ENCODE measurements around the gene CCDC179. TPM values are rescaled to one million over a fixed set of nuclear protein-coding genes. Genes with fewer than 3 reads are reported as not detected.

Gene CCDC179
- polyA plus RNA-seq, 1 donor = not detected

DNA sequence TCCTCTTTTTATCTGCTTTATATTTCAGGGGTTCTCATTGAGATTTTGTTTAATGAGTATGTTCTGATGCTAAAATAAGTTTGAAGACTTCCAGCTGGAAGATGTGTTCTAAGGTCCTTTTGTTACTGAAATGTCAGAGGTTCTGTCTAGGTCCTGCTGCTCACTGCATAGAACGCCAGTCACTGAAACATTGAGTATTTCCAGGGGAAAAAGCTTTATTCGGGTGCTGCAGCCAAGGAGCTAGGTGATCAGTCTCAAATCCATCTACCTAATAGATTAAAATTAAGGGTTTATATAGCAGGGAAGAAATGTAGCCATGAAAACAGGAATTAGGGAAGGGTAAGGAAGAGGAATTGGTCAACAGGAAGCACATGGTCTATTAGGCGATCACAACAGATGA, 50.4 kb downstream of the CCDC179 start:
- no peaks in the 10 kb centered on the region for H3K36me3 ChIP-seq (ENCODE audit: control insufficient read depth, insufficient read depth, low read length)
- 100% methylated on average over 1 of the region's 3 CpGs for WGBS (ENCODE audit: insufficient coverage, low lambda C conversion rate)
- DNase-seq = no peak
- peaks cover 3% of the 10 kb centered on the region for H3K9me3 ChIP-seq (ENCODE audit: control insufficient read depth, low read depth, low read length)
- no peak overlapping the region for H3K4me3 ChIP-seq (ENCODE audit: low read length)
- no peaks in the 10 kb centered on the region for H3K27me3 ChIP-seq (ENCODE audit: control insufficient read depth, insufficient read depth, low read length)
- no peak overlapping the region for H3K27ac ChIP-seq (ENCODE audit: low read length)
- H3K4me1 ChIP-seq (ENCODE audit: control insufficient read depth, insufficient read depth, low read length) = no peaks in the 10 kb centered on the region

DNA sequence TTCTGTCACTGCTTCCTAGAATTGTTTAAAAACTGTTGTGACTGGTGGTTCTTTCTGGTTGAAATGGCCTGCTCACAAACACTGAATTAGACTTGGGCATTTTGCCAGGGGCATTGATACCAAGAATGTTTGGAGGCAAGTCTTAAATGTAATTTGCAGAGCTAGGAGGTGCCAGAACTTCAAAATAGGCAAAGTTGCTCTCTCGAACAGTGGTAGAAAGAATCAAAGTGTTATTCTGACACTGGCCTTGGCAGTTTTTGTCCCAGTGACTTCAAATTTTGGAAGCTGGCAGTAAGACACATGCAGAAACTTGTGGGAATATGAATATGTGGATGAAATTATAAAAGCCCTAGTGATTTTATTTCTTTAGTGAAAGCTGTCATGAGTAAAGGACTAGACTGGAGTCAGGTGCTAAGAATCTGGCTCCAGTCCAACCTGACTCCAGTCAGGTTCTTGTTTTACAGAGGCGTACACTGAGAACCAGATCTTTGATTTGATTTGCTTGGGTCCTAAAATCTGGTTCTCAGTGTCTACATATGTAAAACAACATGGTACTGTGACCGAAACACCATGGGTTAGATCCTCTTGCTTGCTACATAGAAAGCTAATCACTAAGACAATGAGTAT, 51.6 kb downstream of the CCDC179 start:
- H3K4me1 ChIP-seq (ENCODE audit: control insufficient read depth, insufficient read depth, low read length) = no peaks in the 10 kb centered on the region
- WGBS (ENCODE audit: insufficient coverage, low lambda C conversion rate) = no CpG with 5 or more reads among the region's 3 CpGs
- H3K4me3 ChIP-seq (ENCODE audit: low read length) = no peak overlapping the region
- no peak overlapping the region for H3K27ac ChIP-seq (ENCODE audit: low read length)
- no peaks in the 10 kb centered on the region for H3K36me3 ChIP-seq (ENCODE audit: control insufficient read depth, insufficient read depth, low read length)
- no peak for DNase-seq
- no peaks in the 10 kb centered on the region for H3K27me3 ChIP-seq (ENCODE audit: control insufficient read depth, insufficient read depth, low read length)
- peaks cover 3% of the 10 kb centered on the region for H3K9me3 ChIP-seq (ENCODE audit: control insufficient read depth, low read depth, low read length)

DNA sequence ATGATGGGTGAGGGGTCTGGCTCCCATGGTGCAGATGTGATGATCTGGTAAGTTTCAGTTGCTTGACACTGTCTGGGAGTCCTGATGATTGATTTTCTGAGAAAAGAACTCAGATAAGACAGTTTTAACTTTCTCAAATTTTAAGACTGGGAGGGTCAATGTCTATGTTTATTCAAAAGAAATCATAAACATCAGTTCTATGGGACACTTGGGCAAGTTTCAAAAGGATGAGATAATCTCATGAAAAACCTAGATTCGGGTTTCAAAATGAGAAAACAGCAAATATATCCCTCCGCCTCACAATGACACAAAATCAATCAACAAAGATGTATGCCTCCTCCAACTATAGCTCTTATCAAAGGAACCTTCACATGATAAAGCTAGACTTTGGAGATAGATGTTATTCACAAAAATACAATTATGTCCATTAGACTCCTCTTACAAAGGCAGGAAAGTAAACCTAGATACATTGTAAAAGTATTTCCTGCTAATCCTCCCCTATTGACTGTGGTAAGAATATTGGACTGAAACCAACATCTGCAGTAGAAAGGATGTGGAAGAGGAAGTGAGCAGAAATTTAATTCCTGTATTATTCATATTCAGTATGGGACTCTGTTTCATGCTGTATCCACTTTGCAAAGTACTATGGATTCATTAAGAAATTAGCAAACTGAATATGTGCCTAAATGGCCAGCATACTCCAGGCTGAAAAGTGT, 52.3 kb downstream of the CCDC179 start:
- Histone ChIP-seq H3K4me1 (ENCODE audit: control insufficient read depth, insufficient read depth, low read length) (no peaks in the 10 kb centered on the region), H3K27me3 (ENCODE audit: control insufficient read depth, insufficient read depth, low read length) (no peaks in the 10 kb centered on the region), H3K9me3 (ENCODE audit: control insufficient read depth, low read depth, low read length) (peaks cover 3% of the 10 kb centered on the region), H3K27ac (ENCODE audit: low read length) (no peak overlapping the region), H3K4me3 (ENCODE audit: low read length) (no peak overlapping the region), H3K36me3 (ENCODE audit: control insufficient read depth, insufficient read depth, low read length) (no peaks in the 10 kb centered on the region)
- WGBS (ENCODE audit: insufficient coverage, low lambda C conversion rate) = 100% methylated on average over 1 of the region's 2 CpGs
- no peak for DNase-seq

DNA sequence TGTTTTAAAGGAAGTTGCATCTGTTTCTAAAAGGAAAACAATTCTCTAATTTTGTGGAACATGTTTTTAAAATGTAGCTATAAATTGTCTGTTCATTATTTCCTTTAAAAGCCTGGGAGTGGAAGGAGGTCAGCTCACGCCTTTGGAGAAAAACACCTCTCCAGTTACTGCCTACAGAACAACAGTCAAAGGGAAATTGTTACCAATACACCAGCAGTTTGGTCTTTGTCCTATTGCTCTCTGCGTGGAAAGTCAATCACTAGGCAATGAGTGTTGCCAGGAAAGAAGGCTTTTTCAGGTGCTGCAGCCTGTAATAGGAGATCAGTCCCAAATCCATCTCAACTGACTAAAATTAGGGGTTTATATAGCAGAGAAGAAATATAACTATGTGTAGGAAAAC, 52.9 kb downstream of the CCDC179 start:
- no peak for DNase-seq
- Histone ChIP-seq H3K27me3 (ENCODE audit: control insufficient read depth, insufficient read depth, low read length) (no peaks in the 10 kb centered on the region), H3K9me3 (ENCODE audit: control insufficient read depth, low read depth, low read length) (peaks cover 3% of the 10 kb centered on the region)

DNA sequence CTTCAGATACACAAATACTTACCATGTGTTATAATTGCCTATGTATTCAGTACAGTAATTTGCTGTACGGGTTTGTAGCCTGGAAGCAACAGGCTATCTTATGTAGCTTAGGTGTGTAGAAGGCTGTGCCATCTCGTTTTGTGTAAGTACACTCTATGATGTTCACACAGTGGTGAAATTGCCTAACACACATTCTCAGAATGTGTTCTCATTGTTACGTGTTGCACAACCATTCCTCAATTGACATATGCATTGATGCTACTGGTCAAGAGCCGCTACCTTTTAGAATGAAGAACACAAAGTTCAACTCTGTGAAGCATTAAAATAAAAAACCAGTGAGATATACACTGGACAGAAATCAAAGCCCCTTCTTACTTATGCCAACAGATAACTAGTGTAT, 57.4 kb downstream of the CCDC179 start:
- H3K4me1 ChIP-seq (ENCODE audit: control insufficient read depth, insufficient read depth, low read length) = no peaks in the 10 kb centered on the region
- no peak overlapping the region for H3K27ac ChIP-seq (ENCODE audit: low read length)
- 100% methylated on average over 2 of the region's 4 CpGs for WGBS (ENCODE audit: insufficient coverage, low lambda C conversion rate)
- H3K4me3 ChIP-seq (ENCODE audit: low read length) = no peak overlapping the region
- no peaks in the 10 kb centered on the region for H3K27me3 ChIP-seq (ENCODE audit: control insufficient read depth, insufficient read depth, low read length)
- no peak for DNase-seq
- H3K36me3 ChIP-seq (ENCODE audit: control insufficient read depth, insufficient read depth, low read length) = no peaks in the 10 kb centered on the region
- no peaks in the 10 kb centered on the region for H3K9me3 ChIP-seq (ENCODE audit: control insufficient read depth, low read depth, low read length)

More for the DNA sequence above, 52.9 kb downstream of the CCDC179 start:
- WGBS (ENCODE audit: insufficient coverage, low lambda C conversion rate) = no CpG with 5 or more reads among the region's 2 CpGs
- no peak overlapping the region for H3K27ac ChIP-seq (ENCODE audit: low read length)
- H3K4me3 ChIP-seq (ENCODE audit: low read length) = no peak overlapping the region
- no peaks in the 10 kb centered on the region for H3K4me1 ChIP-seq (ENCODE audit: control insufficient read depth, insufficient read depth, low read length)
- no peaks in the 10 kb centered on the region for H3K36me3 ChIP-seq (ENCODE audit: control insufficient read depth, insufficient read depth, low read length)

DNA sequence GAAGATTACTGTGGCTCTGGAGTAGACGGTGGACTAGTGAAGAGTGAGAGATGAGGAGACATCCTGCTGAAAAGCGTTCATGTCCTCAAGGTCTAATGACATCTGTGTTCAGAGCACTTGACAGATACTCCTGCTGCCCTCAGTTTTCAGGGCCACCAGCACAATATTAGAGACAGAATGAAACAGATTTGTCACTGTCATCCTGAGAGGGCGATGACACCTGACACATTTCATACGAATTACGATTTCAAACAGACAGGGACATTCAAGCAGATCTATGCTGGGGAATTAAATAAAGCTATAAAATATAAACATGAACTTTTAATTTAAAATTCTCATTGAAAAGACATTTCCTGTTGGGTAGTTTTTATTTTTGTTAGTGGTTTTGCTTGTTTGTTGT, 59.8 kb downstream of the CCDC179 start:
- DNase-seq = no peak
- no peaks in the 10 kb centered on the region for H3K4me1 ChIP-seq (ENCODE audit: control insufficient read depth, insufficient read depth, low read length)
- H3K27me3 ChIP-seq (ENCODE audit: control insufficient read depth, insufficient read depth, low read length) = no peaks in the 10 kb centered on the region
- no peak overlapping the region for H3K4me3 ChIP-seq (ENCODE audit: low read length)
- no CpG with 5 or more reads among the region's 5 CpGs for WGBS (ENCODE audit: insufficient coverage, low lambda C conversion rate)
- no peaks in the 10 kb centered on the region for H3K36me3 ChIP-seq (ENCODE audit: control insufficient read depth, insufficient read depth, low read length)
- H3K9me3 ChIP-seq (ENCODE audit: control insufficient read depth, low read depth, low read length) = no peaks in the 10 kb centered on the region
- H3K27ac ChIP-seq (ENCODE audit: low read length) = no peak overlapping the region

DNA sequence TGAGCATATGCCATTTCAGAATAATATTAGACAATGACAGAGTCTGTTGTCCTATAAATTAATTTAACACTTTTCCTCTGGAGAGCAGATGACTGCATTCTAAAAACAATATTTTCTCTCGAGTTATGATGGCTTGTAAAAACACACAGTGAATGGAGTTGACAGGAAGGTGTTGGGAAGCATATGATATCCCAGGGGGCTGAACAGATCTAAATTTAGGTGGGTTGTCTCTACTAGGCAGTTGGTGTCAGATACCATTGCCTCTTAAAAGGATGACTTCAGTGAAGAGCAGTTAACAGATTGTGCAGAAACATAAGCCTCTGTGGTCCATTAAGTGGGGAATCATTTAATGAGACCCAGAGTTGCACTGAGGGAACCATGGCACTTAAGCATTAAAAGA, 61.4 kb downstream of the CCDC179 start:
- no peaks in the 10 kb centered on the region for H3K27me3 ChIP-seq (ENCODE audit: control insufficient read depth, insufficient read depth, low read length)
- H3K4me1 ChIP-seq (ENCODE audit: control insufficient read depth, insufficient read depth, low read length) = no peaks in the 10 kb centered on the region
- no peak overlapping the region for H3K4me3 ChIP-seq (ENCODE audit: low read length)
- no peak overlapping the region for H3K27ac ChIP-seq (ENCODE audit: low read length)
- WGBS (ENCODE audit: insufficient coverage, low lambda C conversion rate) = no CpG with 5 or more reads among the region's 1 CpG
- no peaks in the 10 kb centered on the region for H3K36me3 ChIP-seq (ENCODE audit: control insufficient read depth, insufficient read depth, low read length)
- DNase-seq = no peak
- no peaks in the 10 kb centered on the region for H3K9me3 ChIP-seq (ENCODE audit: control insufficient read depth, low read depth, low read length)

DNA sequence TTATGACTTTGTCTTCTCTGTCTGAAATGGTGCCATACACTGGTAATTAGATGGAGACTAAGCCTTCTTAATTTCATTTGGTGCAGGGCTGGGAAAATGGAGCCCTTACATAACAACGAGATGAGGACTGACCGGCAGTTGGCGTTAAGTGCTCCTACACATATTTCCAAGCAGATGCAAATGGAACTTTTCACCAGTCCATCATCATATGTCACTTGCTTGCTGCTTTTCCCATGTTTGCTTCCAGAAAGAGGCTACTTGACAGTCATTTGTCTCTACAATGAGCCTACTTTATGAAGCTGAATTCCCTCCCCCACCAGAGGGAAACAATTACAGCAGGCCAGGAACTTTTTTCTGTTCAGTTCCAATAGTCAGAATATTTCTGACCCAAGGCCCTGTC, 63.2 kb downstream of the CCDC179 start:
- Histone ChIP-seq H3K4me1 (ENCODE audit: control insufficient read depth, insufficient read depth, low read length) (no peaks in the 10 kb centered on the region), H3K27me3 (ENCODE audit: control insufficient read depth, insufficient read depth, low read length) (no peaks in the 10 kb centered on the region), H3K9me3 (ENCODE audit: control insufficient read depth, low read depth, low read length) (no peaks in the 10 kb centered on the region), H3K27ac (ENCODE audit: low read length) (no peak overlapping the region), H3K4me3 (ENCODE audit: low read length) (no peak overlapping the region), H3K36me3 (ENCODE audit: control insufficient read depth, insufficient read depth, low read length) (no peaks in the 10 kb centered on the region)
- no CpG with 5 or more reads among the region's 3 CpGs for WGBS (ENCODE audit: insufficient coverage, low lambda C conversion rate)
- no peak for DNase-seq

Other genes starting within 250 kb of the CCDC179 start
- 16.5 TPM for gene FANCF, start 234.7 kb downstream of the CCDC179 start, polyA plus RNA-seq
- 5.8 TPM for gene GAS2, start 193.9 kb downstream of the CCDC179 start, polyA plus RNA-seq
- 28.7 TPM for gene SVIP, start 30.7 kb downstream of the CCDC179 start, polyA plus RNA-seq